Astrocyte of the cerebellum (primary cell): Measurements from ENCODE around the gene PDE1C.

Source experiments
- DNase-seq: peaks from one replicate; pipeline ENCODE4 v3.0.0-alpha.2; 2011; ENCODE audit warnings: low read depth
- H3K4me3 ChIP-seq: 2 replicates; pipeline ENCODE4 v1.5.1; 2011; ENCODE audit warnings: mild to moderate bottlenecking, low read depth, low read length, moderate library complexity
- in situ Hi-C: cut with HindIII; loops from 2 replicates; pipeline ENCODE4 v1.10.0; 2017; ENCODE audit warnings: low sequenced_read_pairs
- TF ChIP-seq, protein P1 (sequence below): IDR thresholded peaks from 2 replicates; pipeline ENCODE4 v1.5.1; 2012; ENCODE audit warnings: low read length, low read depth, moderate library complexity, mild to moderate bottlenecking; ENCODE audit errors: missing control alignments

PDE1C gene

DNA sequence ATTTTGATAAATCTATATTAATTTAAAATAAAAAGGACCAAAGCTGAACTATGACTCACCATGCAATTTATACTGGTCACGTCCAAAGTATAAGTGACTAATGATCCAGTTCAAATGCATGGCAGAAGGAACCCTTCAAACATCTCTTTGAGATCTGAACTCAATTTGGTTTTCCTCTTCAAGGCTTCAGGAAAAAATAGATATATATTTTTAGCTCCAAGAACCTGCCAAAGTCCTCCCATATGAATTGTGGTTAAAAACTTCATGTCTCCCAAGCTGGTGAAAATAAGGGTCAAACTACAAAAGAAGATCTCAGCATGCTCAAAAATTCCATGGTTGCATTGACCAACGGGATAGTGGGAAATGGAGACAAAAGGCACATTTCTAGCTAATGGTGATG, 34.6 kb upstream of the PDE1C start:
- in situ Hi-C loops = no loop called here
- peak; percentile 32 for DNase-seq
- TF ChIP-seq, protein P1, sequence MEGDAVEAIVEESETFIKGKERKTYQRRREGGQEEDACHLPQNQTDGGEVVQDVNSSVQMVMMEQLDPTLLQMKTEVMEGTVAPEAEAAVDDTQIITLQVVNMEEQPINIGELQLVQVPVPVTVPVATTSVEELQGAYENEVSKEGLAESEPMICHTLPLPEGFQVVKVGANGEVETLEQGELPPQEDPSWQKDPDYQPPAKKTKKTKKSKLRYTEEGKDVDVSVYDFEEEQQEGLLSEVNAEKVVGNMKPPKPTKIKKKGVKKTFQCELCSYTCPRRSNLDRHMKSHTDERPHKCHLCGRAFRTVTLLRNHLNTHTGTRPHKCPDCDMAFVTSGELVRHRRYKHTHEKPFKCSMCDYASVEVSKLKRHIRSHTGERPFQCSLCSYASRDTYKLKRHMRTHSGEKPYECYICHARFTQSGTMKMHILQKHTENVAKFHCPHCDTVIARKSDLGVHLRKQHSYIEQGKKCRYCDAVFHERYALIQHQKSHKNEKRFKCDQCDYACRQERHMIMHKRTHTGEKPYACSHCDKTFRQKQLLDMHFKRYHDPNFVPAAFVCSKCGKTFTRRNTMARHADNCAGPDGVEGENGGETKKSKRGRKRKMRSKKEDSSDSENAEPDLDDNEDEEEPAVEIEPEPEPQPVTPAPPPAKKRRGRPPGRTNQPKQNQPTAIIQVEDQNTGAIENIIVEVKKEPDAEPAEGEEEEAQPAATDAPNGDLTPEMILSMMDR = no peak
- H3K4me3 ChIP-seq = no peak overlapping the region

GRCh38 chr7:32103361-32103760, 33.2 kb upstream of the PDE1C start:
- DNase-seq = no peak
- no peak overlapping the region for H3K4me3 ChIP-seq
- TF ChIP-seq, protein P1 = no peak
- in situ Hi-C loops = no loop called here

DNA sequence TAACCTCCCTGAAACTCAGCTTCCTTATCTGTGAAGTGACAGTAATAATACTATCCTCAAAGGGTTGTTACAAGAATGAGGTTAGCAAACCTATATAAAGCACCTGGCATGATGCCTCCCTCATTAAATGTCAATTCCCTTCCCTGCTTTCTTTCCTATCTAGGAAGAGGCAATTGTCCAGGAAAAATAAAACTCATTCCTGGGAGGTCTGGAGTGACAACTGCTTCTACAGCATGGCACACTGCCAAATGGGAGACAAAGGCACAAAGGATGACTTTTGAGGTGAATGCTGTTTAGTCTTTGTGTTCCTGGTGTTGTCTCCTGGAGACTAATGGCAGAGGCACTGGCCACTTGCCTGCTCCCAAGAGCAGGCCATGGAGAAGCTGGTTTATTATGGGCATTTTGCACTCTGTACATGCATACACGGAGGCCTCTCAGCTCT, 32.2 kb upstream of the PDE1C start:
- H3K4me3 ChIP-seq = no peak overlapping the region
- in situ Hi-C loops = no loop called here
- no peak for DNase-seq
- TF ChIP-seq, protein P1 = no peak

- H3K4me3 ChIP-seq = no peak overlapping the region
- TF ChIP-seq, protein P1 = no peak
- in situ Hi-C loops = no loop called here
Observed at GRCh38 chr7:32100407-32100907, 30.2 kb upstream of the PDE1C start.

GRCh38 chr7:32094516-32094915, 24.3 kb upstream of the PDE1C start:
- no peak for DNase-seq
- no peak overlapping the region for H3K4me3 ChIP-seq
- in situ Hi-C loops = no loop called here
- TF ChIP-seq, protein P1 = no peak

More at GRCh38 chr7:32100407-32100907, 30.2 kb upstream of the PDE1C start:
- no peak for DNase-seq

DNA sequence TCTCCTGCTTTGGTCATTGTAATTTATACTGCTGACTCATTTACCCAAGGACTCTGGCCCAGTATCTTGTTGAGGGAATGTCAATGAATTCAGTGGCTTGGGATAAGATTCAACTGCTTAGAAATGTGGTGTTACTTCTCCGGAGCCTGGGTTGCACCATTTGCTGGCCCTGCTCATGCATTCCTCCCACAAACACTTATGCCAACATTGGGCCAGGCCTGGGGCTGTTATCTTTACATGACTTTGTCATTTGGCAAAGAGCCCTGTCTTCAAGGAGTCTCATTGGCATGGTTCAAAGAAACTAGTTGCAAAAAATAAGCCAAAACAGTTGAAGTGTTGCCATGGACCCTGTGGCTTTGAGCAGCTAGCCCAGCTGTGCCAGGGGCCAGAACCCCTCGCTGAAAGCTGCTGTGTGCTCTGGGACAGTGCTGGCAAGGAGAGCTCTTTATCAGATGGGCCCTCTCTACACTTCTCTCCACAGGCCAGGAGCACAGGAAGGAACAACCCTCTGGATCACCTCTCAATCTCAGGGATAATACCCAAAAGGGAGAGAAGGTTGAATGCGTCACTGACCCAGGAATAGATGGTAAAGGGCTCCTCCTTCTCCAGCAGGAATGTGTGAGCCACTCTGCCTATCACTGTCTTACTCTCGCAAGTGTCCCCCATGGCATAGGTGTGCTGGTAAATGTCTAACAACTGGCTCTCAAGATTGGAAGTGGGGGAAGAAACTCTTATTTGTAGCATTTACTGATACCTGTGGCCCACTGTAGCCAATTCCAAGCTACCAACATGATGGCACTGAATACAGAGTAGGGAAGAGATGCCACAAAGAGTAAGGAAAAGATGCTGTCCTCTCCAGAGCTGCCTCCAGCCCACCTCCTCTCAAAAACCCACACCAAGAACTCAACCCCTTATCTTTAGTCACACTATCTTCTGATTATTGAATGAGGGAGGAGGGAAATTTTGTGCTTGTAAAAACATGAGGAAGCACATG, 23.5 kb upstream of the PDE1C start:
- in situ Hi-C loops = no loop called here
- H3K4me3 ChIP-seq = no peak overlapping the region
- TF ChIP-seq, protein P1 = no peak
- peak; percentile 94 for DNase-seq
